Panc1 (cell line): ENCODE data around the gene NUDT11.

Source experiments
- POLR2AphosphoS5 ChIP-seq: IDR thresholded peaks from 2 replicates; pipeline ENCODE4 v1.6.1; 2012; ENCODE audit warnings: mild to moderate bottlenecking, low read depth, low read length, moderate library complexity
- TF ChIP-seq, protein P1 (sequence below): fragments of 450-650 bp; IDR thresholded peaks from 2 replicates; pipeline ENCODE4 v1.5.1; 2017; ENCODE audit warnings: mild to moderate bottlenecking
- TF ChIP-seq, protein P2 (sequence below), 2 experiments: IDR thresholded peaks; 2 replicates each; pipeline ENCODE4 v1.6.1; 2011 to 2012; ENCODE audit warnings: low read depth in 2 of 2, control low read depth in 1 of 2, low read length in 1 of 2, mild to moderate bottlenecking in 1 of 2, moderate library complexity in 1 of 2; ENCODE audit not compliant: insufficient read depth in 1 of 2

DNA sequence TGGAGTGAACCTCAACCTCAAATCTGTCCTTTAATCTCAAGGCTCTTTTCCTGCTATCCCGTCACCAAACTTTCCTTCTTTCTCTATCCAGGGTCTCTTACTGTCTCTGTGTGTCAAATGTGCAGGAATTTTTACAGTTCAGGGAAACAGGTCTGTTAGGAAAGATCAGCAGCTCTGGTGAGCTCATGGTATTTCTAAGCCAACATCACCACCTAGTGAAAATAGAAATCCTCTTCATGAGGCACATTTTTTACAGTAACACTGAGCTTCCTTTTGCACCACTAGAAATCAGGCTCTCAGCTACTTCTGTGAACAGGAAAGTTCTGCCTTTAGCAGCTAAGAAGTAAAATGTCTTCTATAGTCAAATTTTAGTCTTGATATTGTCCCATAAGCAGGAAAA lies 39.6 kb downstream of the NUDT11 start:
- TF ChIP-seq, protein P1, sequence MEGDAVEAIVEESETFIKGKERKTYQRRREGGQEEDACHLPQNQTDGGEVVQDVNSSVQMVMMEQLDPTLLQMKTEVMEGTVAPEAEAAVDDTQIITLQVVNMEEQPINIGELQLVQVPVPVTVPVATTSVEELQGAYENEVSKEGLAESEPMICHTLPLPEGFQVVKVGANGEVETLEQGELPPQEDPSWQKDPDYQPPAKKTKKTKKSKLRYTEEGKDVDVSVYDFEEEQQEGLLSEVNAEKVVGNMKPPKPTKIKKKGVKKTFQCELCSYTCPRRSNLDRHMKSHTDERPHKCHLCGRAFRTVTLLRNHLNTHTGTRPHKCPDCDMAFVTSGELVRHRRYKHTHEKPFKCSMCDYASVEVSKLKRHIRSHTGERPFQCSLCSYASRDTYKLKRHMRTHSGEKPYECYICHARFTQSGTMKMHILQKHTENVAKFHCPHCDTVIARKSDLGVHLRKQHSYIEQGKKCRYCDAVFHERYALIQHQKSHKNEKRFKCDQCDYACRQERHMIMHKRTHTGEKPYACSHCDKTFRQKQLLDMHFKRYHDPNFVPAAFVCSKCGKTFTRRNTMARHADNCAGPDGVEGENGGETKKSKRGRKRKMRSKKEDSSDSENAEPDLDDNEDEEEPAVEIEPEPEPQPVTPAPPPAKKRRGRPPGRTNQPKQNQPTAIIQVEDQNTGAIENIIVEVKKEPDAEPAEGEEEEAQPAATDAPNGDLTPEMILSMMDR = peak; percentile 26; the same call in 1 of the 2 replicates
- no peak for TF ChIP-seq POLR2AphosphoS5
- TF ChIP-seq, protein P2, sequence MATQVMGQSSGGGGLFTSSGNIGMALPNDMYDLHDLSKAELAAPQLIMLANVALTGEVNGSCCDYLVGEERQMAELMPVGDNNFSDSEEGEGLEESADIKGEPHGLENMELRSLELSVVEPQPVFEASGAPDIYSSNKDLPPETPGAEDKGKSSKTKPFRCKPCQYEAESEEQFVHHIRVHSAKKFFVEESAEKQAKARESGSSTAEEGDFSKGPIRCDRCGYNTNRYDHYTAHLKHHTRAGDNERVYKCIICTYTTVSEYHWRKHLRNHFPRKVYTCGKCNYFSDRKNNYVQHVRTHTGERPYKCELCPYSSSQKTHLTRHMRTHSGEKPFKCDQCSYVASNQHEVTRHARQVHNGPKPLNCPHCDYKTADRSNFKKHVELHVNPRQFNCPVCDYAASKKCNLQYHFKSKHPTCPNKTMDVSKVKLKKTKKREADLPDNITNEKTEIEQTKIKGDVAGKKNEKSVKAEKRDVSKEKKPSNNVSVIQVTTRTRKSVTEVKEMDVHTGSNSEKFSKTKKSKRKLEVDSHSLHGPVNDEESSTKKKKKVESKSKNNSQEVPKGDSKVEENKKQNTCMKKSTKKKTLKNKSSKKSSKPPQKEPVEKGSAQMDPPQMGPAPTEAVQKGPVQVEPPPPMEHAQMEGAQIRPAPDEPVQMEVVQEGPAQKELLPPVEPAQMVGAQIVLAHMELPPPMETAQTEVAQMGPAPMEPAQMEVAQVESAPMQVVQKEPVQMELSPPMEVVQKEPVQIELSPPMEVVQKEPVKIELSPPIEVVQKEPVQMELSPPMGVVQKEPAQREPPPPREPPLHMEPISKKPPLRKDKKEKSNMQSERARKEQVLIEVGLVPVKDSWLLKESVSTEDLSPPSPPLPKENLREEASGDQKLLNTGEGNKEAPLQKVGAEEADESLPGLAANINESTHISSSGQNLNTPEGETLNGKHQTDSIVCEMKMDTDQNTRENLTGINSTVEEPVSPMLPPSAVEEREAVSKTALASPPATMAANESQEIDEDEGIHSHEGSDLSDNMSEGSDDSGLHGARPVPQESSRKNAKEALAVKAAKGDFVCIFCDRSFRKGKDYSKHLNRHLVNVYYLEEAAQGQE (IDR thresholded peaks at IDR 0.05; ENCODE audit: insufficient read depth in 1 of 2, low read depth in 2 of 2, low read length in 1 of 2) = no peak
